ENCODE measurements around the gene CCNT1.
A peak's percentile ranks its signal among the peaks of the same experiment; 100 is the strongest.
"Not testable (repeated sequence)": the region's sequence is repeated elsewhere in the genome, so short reads cannot be mapped to it uniquely, and the experiment has no call there.

The CCNT1 gene

DNA sequence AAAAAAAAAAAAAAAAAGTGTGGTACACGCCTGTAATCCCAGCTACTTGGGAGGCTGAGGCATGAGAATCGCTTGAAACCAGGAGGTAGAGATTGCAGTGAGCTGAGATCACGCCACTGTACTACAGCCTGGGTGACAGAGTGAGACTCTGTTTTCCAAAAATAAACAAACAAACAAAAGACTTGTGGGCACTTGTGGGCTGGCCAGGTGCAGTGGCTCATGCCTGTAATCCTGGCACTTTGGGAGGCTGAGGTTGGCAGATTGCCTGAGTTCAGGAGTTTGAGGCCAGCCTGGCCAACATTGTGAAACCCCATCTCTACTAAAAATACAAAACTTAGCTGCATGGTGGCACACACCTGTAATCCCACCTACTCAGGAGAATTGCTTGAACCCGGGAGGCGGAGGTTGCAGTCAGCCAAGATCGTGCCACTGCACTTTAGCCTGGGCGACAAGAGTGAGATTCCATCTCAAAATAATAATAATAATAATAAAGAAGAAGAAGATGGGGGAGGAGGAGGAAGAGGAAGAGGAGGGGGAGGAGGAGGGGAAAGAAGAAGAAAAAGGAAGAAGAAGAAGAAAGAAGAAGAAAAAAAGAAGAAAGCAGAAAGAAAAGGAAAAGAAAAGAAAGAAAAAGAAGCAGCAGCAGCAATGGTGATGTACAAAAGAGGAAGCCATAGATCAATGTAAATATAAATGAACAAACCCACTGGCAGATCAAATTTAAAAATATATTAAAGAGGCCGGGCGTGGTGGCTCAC is 27.9 kb upstream of the CCNT1 start:
- TF ChIP-seq, protein P1, sequence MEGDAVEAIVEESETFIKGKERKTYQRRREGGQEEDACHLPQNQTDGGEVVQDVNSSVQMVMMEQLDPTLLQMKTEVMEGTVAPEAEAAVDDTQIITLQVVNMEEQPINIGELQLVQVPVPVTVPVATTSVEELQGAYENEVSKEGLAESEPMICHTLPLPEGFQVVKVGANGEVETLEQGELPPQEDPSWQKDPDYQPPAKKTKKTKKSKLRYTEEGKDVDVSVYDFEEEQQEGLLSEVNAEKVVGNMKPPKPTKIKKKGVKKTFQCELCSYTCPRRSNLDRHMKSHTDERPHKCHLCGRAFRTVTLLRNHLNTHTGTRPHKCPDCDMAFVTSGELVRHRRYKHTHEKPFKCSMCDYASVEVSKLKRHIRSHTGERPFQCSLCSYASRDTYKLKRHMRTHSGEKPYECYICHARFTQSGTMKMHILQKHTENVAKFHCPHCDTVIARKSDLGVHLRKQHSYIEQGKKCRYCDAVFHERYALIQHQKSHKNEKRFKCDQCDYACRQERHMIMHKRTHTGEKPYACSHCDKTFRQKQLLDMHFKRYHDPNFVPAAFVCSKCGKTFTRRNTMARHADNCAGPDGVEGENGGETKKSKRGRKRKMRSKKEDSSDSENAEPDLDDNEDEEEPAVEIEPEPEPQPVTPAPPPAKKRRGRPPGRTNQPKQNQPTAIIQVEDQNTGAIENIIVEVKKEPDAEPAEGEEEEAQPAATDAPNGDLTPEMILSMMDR (IDR thresholded peaks at IDR 0.05) = no peak
- DNase-seq (ENCODE audit: low spot score) = no peak
- Histone ChIP-seq H3K4me3 (no peak overlapping the region), H3K27ac (no peak overlapping the region)

DNA sequence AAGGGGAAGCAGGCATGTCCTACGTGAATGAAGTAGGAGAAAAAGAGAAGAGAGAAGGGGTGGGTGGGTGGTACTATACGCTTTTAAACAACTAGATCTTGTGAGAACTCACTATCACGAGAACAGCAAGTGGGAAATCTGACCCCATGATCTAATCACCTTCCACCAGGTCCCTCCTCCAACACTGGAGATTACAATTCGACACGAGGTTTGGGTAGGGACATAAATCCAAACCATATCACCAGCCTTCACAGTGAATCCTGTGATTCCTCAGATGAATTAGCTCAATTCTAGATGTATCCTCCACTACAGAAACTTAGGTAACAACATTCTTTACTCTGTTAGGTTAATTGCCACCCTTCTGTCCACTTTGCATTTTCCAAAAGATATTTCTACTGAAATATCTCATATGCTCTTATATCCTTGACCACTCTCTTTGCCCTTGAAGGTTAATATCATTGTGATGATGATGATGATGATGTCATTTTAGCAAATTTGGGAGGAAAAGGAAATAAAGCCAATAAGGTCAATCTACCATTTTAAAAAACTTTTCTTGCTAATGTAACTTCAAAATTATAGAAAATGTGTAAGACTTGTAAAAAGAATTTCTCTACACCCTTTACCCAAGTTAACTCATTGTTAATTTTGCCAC is 23.2 kb upstream of the CCNT1 start:
- Histone ChIP-seq H3K4me3 (no peak overlapping the region), H3K27ac (no peak overlapping the region)
- no peak for DNase-seq (ENCODE audit: low spot score)
- TF ChIP-seq, protein P1 (IDR thresholded peaks at IDR 0.05) = no peak

DNA sequence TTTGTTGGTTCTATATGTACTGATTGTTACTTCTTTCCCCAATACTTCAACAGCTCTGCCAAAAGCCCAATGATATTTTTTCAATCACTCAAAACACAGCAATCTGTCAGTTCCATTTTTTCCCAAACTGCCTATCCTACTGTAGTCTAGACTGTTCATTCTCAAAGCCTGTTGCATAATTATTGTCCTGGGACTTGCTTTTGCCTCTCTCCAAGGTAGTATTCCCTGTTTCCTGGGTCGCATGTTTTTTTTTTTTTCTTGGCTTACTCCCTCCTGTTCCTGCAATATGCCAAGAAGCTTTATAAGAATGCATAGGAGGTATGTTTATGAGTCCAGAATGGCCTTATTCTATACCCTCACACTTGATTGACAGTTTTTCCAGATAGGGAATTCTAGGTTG is 19.9 kb upstream of the CCNT1 start:
- no peak for DNase-seq (ENCODE audit: low spot score)
- no peak overlapping the region for H3K27ac ChIP-seq
- H3K4me3 ChIP-seq = no peak overlapping the region
- TF ChIP-seq, protein P1 (IDR thresholded peaks at IDR 0.05) = no peak

DNA sequence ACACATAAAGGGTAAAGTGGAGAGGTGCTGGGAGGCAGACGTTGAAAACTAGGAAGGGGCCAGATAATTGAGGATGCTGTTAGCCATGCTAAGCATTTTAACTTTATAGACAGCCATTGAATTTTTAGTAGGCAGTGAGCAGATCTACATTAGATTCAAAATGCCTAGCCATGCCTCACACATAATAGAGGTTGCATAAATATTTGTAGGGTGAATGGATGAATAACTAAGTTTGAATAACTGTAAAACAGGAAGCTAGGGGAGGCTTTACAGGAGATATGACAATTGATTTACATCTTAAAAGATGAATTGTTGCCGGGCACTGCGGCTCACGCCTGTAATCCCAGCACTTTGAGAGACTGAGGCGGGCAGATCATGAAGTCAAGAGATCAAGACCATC is 12.3 kb upstream of the CCNT1 start:
- no peak overlapping the region for H3K4me3 ChIP-seq
- TF ChIP-seq, protein P1 (IDR thresholded peaks at IDR 0.05) = no peak
- H3K27ac ChIP-seq = no peak overlapping the region
- no peak for DNase-seq (ENCODE audit: low spot score)

DNA sequence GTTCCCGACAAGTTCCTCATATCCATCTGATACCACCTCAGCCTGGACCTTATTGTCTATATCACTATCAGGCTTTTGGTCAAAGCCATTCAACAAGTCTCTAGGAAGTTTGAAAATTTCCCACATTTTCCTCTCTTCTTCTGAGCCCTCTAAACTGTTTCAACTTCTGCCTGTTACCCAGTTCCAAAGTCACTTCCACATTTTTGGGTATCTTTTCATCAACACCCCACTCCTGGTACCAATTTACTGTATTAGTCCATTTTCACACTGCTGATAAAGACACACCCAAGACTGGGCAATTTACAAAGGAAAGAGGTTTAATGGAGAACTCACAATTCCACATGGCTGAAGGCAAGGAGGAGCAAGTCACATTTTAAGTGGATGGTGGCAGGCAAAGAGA is 4.2 kb upstream of the CCNT1 start:
- not testable (repeated sequence) for DNase-seq (ENCODE audit: low spot score); H3K4me3 ChIP-seq; H3K27ac ChIP-seq

DNA sequence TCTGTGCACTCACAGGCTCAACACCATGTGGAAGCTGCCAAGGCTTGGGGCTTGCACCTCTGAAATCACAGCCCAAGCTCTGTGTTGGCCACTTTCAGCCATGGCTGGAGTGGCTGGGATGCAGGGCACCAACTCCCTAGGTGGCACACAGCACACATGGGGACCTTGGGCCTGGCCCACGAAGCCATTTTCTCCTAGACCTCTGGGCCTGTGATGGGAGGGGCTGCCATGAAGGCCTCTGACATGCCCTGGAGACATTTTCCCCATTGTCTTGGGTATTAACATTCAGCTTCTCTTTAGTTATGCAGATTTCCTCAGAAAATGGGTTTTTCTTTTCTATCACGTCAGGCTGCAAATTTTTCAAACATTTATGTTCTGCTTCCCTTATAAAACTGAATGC is 3.7 kb upstream of the CCNT1 start:
- H3K4me3 ChIP-seq; DNase-seq (ENCODE audit: low spot score); H3K27ac ChIP-seq: not testable (repeated sequence)

DNA sequence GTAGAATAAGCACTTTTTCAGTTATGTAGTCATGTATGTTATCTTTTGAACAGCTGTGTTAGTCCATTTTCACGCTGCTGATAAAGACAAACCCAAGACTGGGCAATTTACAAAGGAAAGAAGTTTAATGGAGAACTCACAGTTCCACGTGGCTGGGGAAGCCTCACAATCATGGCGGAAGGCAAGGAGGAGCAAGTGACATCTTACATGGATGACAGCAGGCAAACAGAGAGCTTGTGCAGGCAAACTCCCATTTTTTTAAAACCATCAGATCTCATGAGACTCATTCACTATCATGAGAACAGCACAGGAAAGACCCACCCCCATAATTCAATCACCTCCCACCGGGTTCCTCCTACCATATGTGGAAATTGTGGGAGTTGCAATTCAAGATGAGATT is 2.5 kb upstream of the CCNT1 start:
- not testable (repeated sequence) for H3K27ac ChIP-seq; H3K4me3 ChIP-seq; DNase-seq (ENCODE audit: low spot score)

DNA sequence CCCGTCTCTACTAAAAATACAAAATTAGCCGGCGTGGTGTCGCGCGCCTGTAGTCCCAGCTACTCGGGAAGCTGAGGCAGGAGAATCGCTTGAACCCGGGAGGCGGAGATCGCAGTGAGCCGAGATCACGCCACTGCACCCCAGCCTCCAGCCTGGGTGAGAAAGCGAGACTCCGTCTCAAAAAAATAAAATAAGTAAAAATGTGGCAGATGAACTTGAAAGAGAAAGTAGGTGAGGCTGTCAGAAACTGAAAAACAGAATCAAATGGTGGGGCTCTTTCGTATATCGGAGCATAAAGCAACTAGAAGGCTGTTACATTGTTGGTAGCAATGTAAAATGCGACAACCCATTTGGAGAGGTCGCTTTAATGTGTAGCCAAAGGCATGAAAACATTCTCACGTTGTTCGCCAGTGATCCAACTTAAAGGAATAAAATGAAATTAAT is 767 bp upstream of the CCNT1 start:
- DNase-seq (ENCODE audit: low spot score) = no peak
- Histone ChIP-seq H3K27ac (peak overlapping the region; percentile 97), H3K4me3 (peak overlapping the region; percentile 87)
- TF ChIP-seq, protein P1 (IDR thresholded peaks at IDR 0.05) = no peak
